HepG2 (cell line): Measurements from ENCODE around the gene FFAR2. TPM values are rescaled to one million over a fixed set of nuclear protein-coding genes. Genes with fewer than 3 reads are reported as not detected.

Experiments
- ATM ChIP-seq: fragments of 450-650 bp; IDR thresholded peaks from 2 replicates; pipeline ENCODE4 v1.7.1; 2017; ENCODE audit warnings: mild to moderate bottlenecking, borderline replicate concordance
- HNRNPH1 ChIP-seq: fragments of 200-400 bp; formaldehyde crosslinking; optimal IDR thresholded peaks from 2 replicates; pipeline ENCODE3; 2017; ENCODE audit warnings: mild to moderate bottlenecking, low read depth, low read length
- MTF1 ChIP-seq: sonication (generic); formaldehyde crosslinking; IDR thresholded peaks from 2 replicates; pipeline ENCODE4 v1.5.0; 2020; ENCODE audit warnings: missing genetic modification reagents
- PAF1 ChIP-seq: IDR thresholded peaks from 2 replicates; pipeline ENCODE4 v1.6.1; 2016; ENCODE audit warnings: missing genetic modification reagents, missing compliant biosample characterization
- RORA ChIP-seq: sonication (generic); formaldehyde crosslinking; IDR thresholded peaks from 2 replicates; pipeline ENCODE4 v1.5.0; 2020; ENCODE audit warnings: mild to moderate bottlenecking, missing genetic modification reagents, moderate library complexity
- SIX4 ChIP-seq: sonication (generic); formaldehyde crosslinking; IDR thresholded peaks from 2 replicates; pipeline ENCODE4 v1.4.0; 2020; ENCODE audit warnings: missing genetic modification reagents
- TBP ChIP-seq: sonication (generic); formaldehyde crosslinking; IDR thresholded peaks from 2 replicates; pipeline ENCODE4 v1.5.0; 2020; ENCODE audit warnings: missing genetic modification reagents
- TCF7 ChIP-seq: sonication (generic); IDR thresholded peaks from 2 replicates; pipeline ENCODE4 v1.6.1; 2016; ENCODE audit warnings: antibody characterized with exemption, low read depth
- TEAD3 ChIP-seq: optimal IDR thresholded peaks from 2 replicates; pipeline ENCODE3; 2016; ENCODE audit warnings: borderline replicate concordance
- ZNF34 ChIP-seq: sonication (generic); formaldehyde crosslinking; IDR thresholded peaks from 2 replicates; pipeline ENCODE4 v1.4.0; 2020; ENCODE audit warnings: mild to moderate bottlenecking, missing genetic modification reagents, borderline replicate concordance
- ZNF609 ChIP-seq: sonication (generic); formaldehyde crosslinking; IDR thresholded peaks from 2 replicates; pipeline ENCODE4 v1.4.0; 2020; ENCODE audit warnings: mild to moderate bottlenecking, missing genetic modification reagents, borderline replicate concordance
- polyA plus RNA-seq, 8 experiments: library from polyadenylated mRNA; depleted of rRNA in 3 of 8; stranded (reverse) in 7 of 8; unstranded in 1 of 8; fragments of >200 nt; fragmentation: Illumina TruSeq in 4 of 8; extraction: Trizol in 4 of 8; gene quantifications; 2 replicates each; pipeline versions ENCODE4 v1.2.1 to v1.2.3, GENCODE V29; 2011 to 2016; ENCODE audit warnings: low read depth in 4 of 8, missing spikeins in 1 of 8, mixed read lengths in 1 of 8; ENCODE audit not compliant: insufficient read depth in 1 of 8
- total RNA-seq, 5 experiments: library from RNA; depleted of rRNA; stranded (reverse); fragments of >200 nt; fragmentation: Illumina TruSeq; extraction: Trizol; gene quantifications; 2 replicates each; pipeline ENCODE4 v1.2.3, GENCODE V29; 2016; ENCODE audit warnings: low read depth in 1 of 5
- TF ChIP-seq, protein P1 (sequence below): sonication (generic); formaldehyde crosslinking; IDR thresholded peaks from 2 replicates; pipeline ENCODE4 v1.4.0; 2020; ENCODE audit warnings: mild to moderate bottlenecking, missing genetic modification reagents
- TF ChIP-seq, protein P2 (sequence below): sonication (generic); formaldehyde crosslinking; IDR thresholded peaks from 2 replicates; pipeline ENCODE4 v1.4.0; 2020; ENCODE audit warnings: missing genetic modification reagents
- TF ChIP-seq, protein P3 (sequence below): sonication (generic); formaldehyde crosslinking; IDR thresholded peaks from 2 replicates; pipeline ENCODE4 v1.4.0; 2020; ENCODE audit warnings: mild to moderate bottlenecking, missing genetic modification reagents

The FFAR2 gene
- total and polyA plus RNA-seq, 2 of the 13 experiments (the other 11 are each of a cell fraction or from before 2014, with no cell fraction given): 0.12 TPM; not detected in 1

DNA sequence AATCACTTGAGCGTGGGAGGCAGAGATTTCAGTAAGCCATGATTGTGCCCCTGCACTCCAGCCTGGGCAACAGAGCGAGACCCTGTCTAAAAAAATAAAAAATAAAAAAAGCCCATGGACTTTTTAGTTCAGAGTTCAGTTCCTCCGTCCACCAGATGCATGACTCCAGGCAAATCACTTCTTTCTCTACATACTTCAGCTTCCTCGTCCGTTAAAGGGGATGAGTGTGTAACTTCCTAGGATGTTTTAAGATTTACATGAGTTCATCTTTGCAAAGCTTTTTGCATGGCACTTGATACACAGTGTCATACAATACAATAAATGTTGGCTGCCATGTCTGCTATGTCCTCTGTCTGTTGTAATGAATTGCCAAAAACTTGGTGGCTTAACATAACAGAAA, 10.0 kb upstream of the FFAR2 start (continued):
- no peak for TF ChIP-seq ZNF609
- TF ChIP-seq TBP (CRISPR knock-in tag): no peak
- TF ChIP-seq SIX4: no peak
- TF ChIP-seq, protein P1, sequence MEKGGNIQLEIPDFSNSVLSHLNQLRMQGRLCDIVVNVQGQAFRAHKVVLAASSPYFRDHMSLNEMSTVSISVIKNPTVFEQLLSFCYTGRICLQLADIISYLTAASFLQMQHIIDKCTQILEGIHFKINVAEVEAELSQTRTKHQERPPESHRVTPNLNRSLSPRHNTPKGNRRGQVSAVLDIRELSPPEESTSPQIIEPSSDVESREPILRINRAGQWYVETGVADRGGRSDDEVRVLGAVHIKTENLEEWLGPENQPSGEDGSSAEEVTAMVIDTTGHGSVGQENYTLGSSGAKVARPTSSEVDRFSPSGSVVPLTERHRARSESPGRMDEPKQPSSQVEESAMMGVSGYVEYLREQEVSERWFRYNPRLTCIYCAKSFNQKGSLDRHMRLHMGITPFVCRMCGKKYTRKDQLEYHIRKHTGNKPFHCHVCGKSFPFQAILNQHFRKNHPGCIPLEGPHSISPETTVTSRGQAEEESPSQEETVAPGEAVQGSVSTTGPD (CRISPR knock-in tag): no peak
- no peak for TF ChIP-seq PAF1 (CRISPR knock-in tag)
- TF ChIP-seq, protein P2, sequence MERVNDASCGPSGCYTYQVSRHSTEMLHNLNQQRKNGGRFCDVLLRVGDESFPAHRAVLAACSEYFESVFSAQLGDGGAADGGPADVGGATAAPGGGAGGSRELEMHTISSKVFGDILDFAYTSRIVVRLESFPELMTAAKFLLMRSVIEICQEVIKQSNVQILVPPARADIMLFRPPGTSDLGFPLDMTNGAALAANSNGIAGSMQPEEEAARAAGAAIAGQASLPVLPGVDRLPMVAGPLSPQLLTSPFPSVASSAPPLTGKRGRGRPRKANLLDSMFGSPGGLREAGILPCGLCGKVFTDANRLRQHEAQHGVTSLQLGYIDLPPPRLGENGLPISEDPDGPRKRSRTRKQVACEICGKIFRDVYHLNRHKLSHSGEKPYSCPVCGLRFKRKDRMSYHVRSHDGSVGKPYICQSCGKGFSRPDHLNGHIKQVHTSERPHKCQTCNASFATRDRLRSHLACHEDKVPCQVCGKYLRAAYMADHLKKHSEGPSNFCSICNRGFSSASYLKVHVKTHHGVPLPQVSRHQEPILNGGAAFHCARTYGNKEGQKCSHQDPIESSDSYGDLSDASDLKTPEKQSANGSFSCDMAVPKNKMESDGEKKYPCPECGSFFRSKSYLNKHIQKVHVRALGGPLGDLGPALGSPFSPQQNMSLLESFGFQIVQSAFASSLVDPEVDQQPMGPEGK (CRISPR knock-in tag): no peak
- TF ChIP-seq ZNF34 (CRISPR knock-in tag): no peak
- no peak for TF ChIP-seq TEAD3 (CRISPR knock-in tag)
- no peak for TF ChIP-seq MTF1 (CRISPR knock-in tag)
- no peak for TF ChIP-seq RORA (CRISPR knock-in tag)
- TF ChIP-seq HNRNPH1: no peak
- TF ChIP-seq ATM: no peak
- TF ChIP-seq, protein P3, sequence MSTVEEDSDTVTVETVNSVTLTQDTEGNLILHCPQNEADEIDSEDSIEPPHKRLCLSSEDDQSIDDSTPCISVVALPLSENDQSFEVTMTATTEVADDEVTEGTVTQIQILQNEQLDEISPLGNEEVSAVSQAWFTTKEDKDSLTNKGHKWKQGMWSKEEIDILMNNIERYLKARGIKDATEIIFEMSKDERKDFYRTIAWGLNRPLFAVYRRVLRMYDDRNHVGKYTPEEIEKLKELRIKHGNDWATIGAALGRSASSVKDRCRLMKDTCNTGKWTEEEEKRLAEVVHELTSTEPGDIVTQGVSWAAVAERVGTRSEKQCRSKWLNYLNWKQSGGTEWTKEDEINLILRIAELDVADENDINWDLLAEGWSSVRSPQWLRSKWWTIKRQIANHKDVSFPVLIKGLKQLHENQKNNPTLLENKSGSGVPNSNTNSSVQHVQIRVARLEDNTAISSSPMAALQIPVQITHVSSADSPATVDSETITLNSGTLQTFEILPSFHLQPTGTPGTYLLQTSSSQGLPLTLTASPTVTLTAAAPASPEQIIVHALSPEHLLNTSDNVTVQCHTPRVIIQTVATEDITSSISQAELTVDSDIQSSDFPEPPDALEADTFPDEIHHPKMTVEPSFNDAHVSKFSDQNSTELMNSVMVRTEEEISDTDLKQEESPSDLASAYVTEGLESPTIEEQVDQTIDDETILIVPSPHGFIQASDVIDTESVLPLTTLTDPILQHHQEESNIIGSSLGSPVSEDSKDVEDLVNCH (CRISPR knock-in tag): no peak
- no peak for TF ChIP-seq TCF7
- TF ChIP-seq, all 625 proteins: peak for 0
